Hematopoietic multipotent progenitor cell treated with erythropoietin and hydrocortisone succinate and interleukin-3 and kit ligand, for 6 days (in vitro differentiated cells): Measurements from ENCODE around the gene SEC22B.
"Not testable (repeated sequence)": the region's sequence is repeated elsewhere in the genome, so short reads cannot be mapped to it uniquely, and the experiment has no call there.

Source experiments
- DNase-seq: peaks from one replicate; pipeline ENCODE4 v3.0.0-alpha.2; 2015

Gene SEC22B

DNA sequence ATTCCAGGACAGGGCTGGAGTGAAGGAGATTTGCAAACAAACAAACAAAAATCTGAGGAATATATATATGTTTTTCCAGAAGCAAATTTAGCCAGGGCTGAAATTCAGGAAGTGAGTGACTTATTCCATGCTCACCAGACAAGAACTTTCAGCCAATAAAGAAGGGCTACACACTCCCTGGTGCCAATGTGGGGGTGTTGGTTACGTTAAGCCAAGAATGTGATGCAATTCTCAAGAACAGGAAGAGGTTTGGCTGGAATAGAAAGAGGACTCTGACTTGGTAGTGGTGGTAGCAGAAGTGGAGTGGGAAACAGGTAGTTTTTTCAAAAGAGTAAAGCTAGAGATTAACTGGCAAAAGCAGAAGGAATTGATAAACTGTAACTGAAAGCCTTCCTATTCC, 31.7 kb downstream of the SEC22B start:
- DNase-seq = not testable (repeated sequence)

GRCh38 chr1:120144169-120144568, 32.2 kb downstream of the SEC22B start:
- DNase-seq = not testable (repeated sequence)

- DNase-seq = peak; percentile 46
Measured at GRCh38 chr1:120143334-120143733, 33.0 kb downstream of the SEC22B start.

DNA sequence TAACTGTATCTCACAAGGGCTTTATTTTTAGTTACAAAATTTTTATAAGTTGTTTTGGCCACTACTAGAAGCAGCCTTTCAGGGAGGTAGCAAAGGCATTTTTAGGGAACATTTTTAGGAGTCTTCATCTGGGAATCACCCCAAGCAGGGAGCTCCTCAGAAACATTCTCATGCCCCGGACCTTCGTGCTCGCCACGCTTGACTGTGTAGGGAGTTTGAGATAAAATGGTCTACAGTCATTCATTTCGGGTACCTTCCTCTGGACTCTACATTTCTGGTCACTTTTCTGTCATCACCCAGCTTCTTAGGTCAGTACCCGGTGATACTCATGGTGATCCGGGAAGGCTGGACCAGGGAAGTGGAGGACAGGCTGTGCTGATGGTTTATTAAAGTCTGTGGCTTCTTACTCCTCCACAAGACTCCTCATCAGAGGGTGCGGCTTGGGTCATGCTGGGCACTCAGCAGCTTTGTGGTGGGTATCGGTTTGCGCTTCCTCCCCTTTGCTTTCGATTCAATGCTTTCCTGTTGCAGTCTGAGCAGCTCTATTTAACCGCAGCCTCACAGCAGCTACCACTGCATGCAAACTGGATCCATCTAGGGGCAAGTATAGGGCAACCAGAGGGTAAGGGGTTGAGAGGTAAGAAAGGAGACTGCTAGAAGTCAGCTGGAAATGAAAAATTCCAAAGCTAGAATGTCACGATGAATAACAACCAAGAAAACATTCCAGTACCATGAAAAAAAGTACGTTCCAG, 33.6 kb downstream of the SEC22B start:
- peak; percentile 69 for DNase-seq

GRCh38 chr1:120141865-120142264, 34.5 kb downstream of the SEC22B start:
- DNase-seq = not testable (repeated sequence)

DNA sequence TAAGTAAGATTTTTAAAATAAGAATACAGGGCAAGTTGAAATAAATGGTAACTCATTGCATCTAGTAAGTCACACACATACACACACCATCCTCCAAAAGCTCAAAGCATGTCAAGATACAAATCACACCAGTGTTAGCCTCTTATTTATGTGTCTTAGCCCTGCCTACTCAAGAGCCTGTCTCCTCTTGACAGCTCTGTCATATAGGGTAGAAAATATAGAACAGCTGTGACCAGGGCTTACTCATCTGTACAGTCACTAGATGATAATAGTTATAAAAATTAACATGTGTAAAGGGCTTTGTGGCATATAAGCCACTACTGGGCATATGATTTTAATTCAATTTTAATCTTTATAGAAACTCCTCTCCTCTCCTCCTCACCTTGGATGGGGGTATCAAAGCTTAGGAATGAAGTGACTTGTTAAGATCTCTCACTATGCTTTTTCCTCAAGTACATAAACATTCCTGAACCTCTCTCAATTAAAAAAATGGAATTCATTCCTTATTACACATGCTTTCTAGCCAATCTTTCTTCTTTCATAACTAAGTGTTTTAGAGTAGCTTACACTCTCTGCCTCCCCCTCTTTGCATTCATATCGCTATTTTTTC, 35.6 kb downstream of the SEC22B start:
- DNase-seq = not testable (repeated sequence)

DNA sequence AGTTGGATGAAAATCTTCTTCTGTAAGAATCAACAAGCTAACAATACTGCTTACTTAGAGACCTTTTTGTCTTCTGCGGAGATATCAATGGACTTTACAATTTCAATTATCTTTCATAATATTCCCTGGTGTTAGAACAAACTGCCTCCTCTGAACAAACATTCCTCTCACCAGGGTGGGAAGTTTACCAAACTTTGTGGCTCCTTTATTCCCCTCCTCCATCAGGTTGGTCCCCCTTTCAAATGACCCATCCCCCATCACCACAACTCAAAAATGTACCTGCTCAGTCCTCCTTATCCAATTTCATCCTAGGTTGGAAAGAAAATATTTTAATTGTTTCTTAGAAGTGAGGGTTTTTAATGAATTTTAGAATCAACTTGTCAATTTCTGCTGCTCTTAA, 40.2 kb downstream of the SEC22B start:
- not testable (repeated sequence) for DNase-seq

DNA sequence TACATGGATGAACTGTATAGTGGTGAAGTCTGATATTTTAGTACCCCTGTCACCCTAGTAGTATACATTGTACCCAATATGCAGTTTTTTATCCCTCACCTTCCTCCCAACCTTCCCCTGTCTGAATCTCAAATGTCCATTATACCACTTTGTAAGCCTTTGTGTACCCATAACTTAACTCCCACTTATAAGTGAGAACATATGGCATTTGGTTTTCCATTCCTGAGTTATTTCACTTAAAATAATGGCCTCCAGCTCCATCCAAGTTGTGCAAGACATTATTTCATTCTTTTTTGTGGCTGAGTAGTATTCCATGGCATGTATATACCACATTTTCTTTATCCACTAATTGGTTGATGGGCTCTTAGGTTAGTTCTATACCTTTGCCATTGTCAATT, 42.4 kb downstream of the SEC22B start:
- not testable (repeated sequence) for DNase-seq

GRCh38 chr1:120133228-120133927, 42.9 kb downstream of the SEC22B start:
- DNase-seq = no peak

DNA sequence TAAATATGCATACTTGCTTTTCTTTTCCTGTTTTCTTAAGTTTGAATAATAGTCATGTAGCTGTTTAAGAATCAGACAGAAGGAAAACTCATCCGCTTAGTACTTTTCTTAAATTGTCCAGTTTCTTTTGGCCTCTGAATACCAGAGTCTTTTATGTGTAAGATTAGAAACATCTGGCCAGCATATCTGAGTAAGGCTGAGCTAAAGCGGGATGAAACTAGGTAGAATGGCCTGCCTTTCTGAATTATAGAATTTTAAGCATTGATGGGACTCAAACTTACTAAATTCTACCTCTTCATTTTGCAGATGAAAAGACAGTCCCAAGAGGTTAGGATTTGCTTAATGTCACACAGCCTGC, 43.9 kb downstream of the SEC22B start:
- DNase-seq = not testable (repeated sequence)

GRCh38 chr1:120131611-120132405, 44.5 kb downstream of the SEC22B start:
- DNase-seq = peak; percentile 13

DNA sequence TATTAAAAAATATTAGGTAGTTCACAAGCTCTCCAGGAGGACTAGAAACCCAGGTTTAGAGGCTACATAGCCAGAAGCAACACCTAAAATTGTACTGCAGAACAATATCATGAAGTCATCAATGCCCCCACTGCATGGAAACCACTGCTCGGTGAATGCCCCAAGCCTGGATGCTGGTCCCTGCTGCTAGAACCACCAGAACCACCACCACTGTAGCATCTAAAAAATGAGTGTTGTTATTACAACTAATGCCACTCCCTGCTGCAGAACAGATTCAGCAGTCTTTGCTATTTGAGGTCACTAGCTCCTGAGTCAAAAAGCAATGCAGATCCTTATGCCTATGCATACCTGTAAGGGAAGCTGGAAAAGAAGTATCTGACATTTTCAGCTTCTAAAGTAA, 48.4 kb downstream of the SEC22B start:
- not testable (repeated sequence) for DNase-seq

DNA sequence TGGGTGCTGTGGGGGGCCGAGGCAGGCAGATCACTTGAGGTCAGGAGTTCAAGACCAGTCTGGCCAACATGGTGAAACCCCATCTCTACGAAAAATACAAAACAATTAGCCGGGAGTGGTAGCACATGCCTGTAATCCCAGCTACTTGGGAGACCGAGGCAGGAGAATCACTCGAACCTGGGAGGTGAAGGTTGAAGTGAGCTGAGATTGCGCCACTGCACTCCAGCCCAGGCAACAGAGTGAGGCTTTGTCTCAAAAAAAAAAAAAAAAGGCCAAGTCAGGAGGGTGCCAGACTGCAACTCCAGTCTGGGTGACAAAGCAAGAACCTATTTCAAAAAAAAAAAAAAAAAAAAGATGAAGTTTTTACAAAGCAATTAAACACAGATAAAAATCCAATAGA, 50.1 kb downstream of the SEC22B start:
- DNase-seq = not testable (repeated sequence)

- DNase-seq = not testable (repeated sequence)
Measured at GRCh38 chr1:120124628-120125027, 51.7 kb downstream of the SEC22B start.

GRCh38 chr1:120123813-120124510, 52.4 kb downstream of the SEC22B start:
- peak; percentile 14 for DNase-seq

GRCh38 chr1:120122262-120122893, 53.9 kb downstream of the SEC22B start:
- DNase-seq = not testable (repeated sequence)

- DNase-seq = not testable (repeated sequence)
Measured at GRCh38 chr1:120121830-120122229, 54.5 kb downstream of the SEC22B start.

- not testable (repeated sequence) for DNase-seq
Measured at GRCh38 chr1:120120525-120120924, 55.8 kb downstream of the SEC22B start.

DNA sequence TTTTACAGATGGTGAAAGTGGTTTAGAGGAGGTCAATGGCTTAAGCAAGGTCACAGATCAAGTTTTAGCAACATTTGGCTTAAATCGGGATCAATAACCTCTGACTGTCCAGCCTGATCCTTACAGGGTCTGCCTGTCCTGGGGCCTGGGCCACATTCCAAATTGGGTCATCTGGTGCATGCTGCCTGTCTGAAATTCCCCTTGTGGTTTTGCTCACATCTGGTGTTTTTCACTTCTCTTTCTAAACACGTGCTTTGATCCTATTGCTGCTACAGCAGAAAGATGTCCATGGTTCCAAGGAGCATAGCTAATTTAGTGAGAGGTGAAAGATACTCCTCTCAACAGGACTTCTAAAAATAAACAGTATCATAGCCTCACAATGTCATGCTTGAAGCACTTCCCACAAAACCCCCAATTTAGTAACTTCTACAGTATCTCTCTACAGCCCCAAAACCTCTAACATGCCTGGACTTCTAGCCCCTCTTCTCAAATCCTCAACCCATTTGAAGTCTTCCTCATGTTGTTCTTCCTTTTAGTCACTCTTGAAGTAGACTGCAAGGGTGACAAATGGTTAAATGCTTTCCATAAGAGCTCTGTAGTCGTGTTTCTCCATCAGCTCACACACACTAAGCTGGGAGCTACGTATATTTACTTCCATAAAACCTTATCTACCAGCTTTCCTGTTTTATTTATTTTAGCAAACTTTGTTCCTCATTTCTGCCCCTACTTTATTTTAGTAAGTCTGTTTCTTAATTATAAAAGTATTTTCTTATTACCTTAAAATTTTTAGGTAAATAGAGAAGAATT, 58.7 kb downstream of the SEC22B start:
- not testable (repeated sequence) for DNase-seq

GRCh38 chr1:120116094-120116493, 60.2 kb downstream of the SEC22B start:
- not testable (repeated sequence) for DNase-seq

DNA sequence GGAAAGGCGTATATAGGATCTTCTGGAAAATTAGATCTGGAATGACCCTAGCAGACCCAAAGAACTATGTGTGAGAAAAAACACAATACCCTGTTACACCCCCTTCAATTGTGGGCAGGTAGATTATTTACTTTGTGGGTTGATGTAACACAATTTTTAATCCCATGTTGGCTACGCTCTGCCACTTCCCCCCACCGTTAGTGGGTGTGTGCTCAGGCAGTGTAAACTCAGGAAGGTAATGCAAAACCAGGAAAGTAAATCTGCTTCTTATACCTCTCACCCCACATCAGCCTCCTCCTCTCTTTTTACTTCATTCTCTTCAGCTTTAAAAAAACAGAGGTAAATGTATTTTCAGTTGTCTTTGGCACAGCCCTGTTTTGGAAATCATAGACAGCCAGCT, 63.2 kb downstream of the SEC22B start:
- DNase-seq = not testable (repeated sequence)
